Transverse colon (tissue), 4 donors: ENCODE results near the gene ANKRD11. TPM values are rescaled to one million over a fixed set of nuclear protein-coding genes. Genes with fewer than 3 reads are reported as not detected.

Experiments used
- DNase-seq: peaks from one replicate; pipeline ENCODE4 v3.0.0-alpha.2; 2019
- H3K27ac ChIP-seq, 4 donors: fragments of 200-600 bp; sonication (generic); 2 replicates each; pipeline ENCODE4 v1.5.1; 2016 to 2018; ENCODE audit warnings: inconsistent platforms in 4 of 4
- H3K27me3 ChIP-seq: fragments of 200-600 bp; sonication (generic); 2 replicates; pipeline ENCODE4 v1.5.1; 2017; ENCODE audit warnings: inconsistent platforms
- H3K36me3 ChIP-seq, 4 donors: fragments of 200-600 bp; sonication (generic); 2 replicates each; pipeline ENCODE4 v1.5.1; 2017 to 2019; ENCODE audit warnings: inconsistent platforms in 4 of 4
- H3K4me1 ChIP-seq, 4 donors: fragments of 200-600 bp; sonication (generic); 2 replicates each; pipeline ENCODE4 v1.5.1; 2017 to 2020; ENCODE audit warnings: inconsistent platforms in 4 of 4
- H3K4me3 ChIP-seq, 4 donors: fragments of 200-600 bp; sonication (generic); 1 replicate in 1 of 4; 2 replicates in 3 of 4; pipeline versions ENCODE4 v1.5.1 to v1.6.1; 2017 to 2019; ENCODE audit warnings: inconsistent platforms in 4 of 4
- H3K9me3 ChIP-seq, 2 donors: fragments of 200-600 bp; sonication (generic); 2 replicates each; pipeline ENCODE4 v1.5.1; 2017 to 2019; ENCODE audit warnings: inconsistent platforms in 2 of 2
- CTCF ChIP-seq, 5 experiments: fragments of 200-600 bp in 3 of 5; fragments of 450-650 bp in 2 of 5; sonication (generic) in 3 of 5; IDR thresholded peaks; 1 replicate in 2 of 5; 2 replicates in 3 of 5; pipeline ENCODE4 v1.5.1; 2016 to 2017; ENCODE audit warnings: antibody characterized with exemption in 5 of 5, inconsistent platforms in 3 of 5, mild to moderate bottlenecking in 2 of 5, moderate library complexity in 1 of 5
- EP300 ChIP-seq: sonication (generic); formaldehyde crosslinking; IDR thresholded peaks from one replicate; pipeline ENCODE4 v1.6.1; 2017; ENCODE audit warnings: antibody characterized with exemption, low read depth
- POLR2A ChIP-seq: fragments of 450-650 bp; IDR thresholded peaks from one replicate; pipeline ENCODE4 v1.6.1; 2016; ENCODE audit warnings: antibody characterized with exemption, mild to moderate bottlenecking, moderate library complexity
- POLR2AphosphoS5 ChIP-seq, 3 donors: sonication (generic); formaldehyde crosslinking; IDR thresholded peaks; one replicate each; pipeline ENCODE4 v1.6.1; 2016; ENCODE audit warnings: antibody characterized with exemption in 3 of 3
- WGBS, 2 donors: methylation state at CpG; one replicate each; pipeline ENCODE4 v1.1.5; 2018; ENCODE audit warnings: low coverage in 1 of 2; 5-methylcytosine and 5-hydroxymethylcytosine counted together
- in situ Hi-C, 4 donors: fragments of 200-750 bp; cut with MboI; loops; one replicate each; pipeline versions ENCODE4 v1.15.0 to v1.15.1; 2017; ENCODE audit warnings: low sequenced_read_pairs in 3 of 4, low pct_ligation_motif_present in 1 of 4, low pct_unique_long_range_greater_than_20kb in 1 of 4
- intact Hi-C: fragments of 100-400 bp; cut with DNase I; formaldehyde crosslinking; loops from one replicate; pipeline ENCODE4 v1.15.1; 2023; ENCODE audit warnings: low total_unique reads
- total RNA-seq, 4 donors: library from RNA; depleted of rRNA; stranded (reverse); fragments of >200 nt; gene quantifications; one replicate each; pipeline ENCODE4 v1.1.0, GENCODE V29; 2016

ANKRD11 gene
- total RNA-seq, 4 donors from 2014 or later: 109 to 281 (median 142) TPM

DNA sequence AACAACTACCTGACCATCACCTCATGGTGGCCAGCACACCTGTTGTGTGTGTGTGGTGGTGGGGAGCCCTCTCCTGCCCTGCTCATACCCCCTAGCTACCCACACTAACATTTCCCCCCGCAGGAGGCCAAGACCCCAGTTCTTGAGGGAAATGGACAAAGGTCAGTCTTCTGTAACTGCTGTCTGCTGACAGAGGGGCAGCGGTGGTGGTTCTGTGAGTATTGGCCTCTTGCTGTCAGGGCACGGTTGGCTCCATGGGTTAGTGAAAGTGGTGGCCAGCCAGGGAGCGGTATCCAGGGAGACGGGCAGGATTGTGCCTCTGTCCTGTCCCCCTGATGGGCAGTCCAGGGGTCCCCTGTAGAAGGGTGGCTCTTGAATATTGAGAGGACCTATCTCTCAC, 246.7 kb downstream of the ANKRD11 start:
- peaks cover 4 to 29% (median 12%) of the 10 kb centered on the region in 4 donors for H3K4me1 ChIP-seq
- in situ Hi-C loops: no loop called here
- H3K27me3 ChIP-seq: no peaks in the 10 kb centered on the region
- H3K9me3 ChIP-seq: no peaks in the 10 kb centered on the region
- TF ChIP-seq POLR2AphosphoS5 (IDR thresholded peaks at IDR 0.05) (no peak), EP300 (no peak), POLR2A (no peak), CTCF (IDR thresholded peaks at IDR 0.05) (no peak)
- 87% methylated on average over 5 of the region's 5 CpGs; no CpG with 5 or more reads in 1 of the 2 donors for WGBS, 2 donors
- DNase-seq: no peak
- H3K4me3 ChIP-seq: no peak overlapping the region
- H3K27ac ChIP-seq: no peak overlapping the region
- no peaks in the 10 kb centered on the region for H3K36me3 ChIP-seq
- intact Hi-C loops: no loop called here

DNA sequence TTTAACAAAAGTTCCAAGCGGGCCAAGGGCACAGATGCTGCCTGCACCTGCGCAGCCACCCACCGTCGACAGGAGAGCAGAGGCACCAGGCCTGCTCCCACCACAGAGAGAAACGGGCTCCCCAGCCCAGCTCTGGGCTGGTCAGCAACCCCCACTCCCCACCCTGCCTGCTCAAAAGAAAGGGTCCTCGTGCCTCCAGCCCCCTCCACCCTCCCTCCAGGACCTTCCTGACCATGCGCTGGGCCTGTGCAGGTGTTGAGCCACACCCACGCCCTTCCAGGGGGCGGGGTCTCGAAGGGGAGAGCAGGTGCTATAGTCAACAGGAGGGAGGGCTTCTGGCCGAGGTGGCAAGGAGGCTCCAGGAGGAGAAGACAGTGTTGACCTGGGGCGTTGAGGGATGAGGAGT, 247.6 kb downstream of the ANKRD11 start:
- WGBS, 2 donors: 42% methylated on average over 12 of the region's 12 CpGs; no CpG with 5 or more reads in 1 of the 2 donors

DNA sequence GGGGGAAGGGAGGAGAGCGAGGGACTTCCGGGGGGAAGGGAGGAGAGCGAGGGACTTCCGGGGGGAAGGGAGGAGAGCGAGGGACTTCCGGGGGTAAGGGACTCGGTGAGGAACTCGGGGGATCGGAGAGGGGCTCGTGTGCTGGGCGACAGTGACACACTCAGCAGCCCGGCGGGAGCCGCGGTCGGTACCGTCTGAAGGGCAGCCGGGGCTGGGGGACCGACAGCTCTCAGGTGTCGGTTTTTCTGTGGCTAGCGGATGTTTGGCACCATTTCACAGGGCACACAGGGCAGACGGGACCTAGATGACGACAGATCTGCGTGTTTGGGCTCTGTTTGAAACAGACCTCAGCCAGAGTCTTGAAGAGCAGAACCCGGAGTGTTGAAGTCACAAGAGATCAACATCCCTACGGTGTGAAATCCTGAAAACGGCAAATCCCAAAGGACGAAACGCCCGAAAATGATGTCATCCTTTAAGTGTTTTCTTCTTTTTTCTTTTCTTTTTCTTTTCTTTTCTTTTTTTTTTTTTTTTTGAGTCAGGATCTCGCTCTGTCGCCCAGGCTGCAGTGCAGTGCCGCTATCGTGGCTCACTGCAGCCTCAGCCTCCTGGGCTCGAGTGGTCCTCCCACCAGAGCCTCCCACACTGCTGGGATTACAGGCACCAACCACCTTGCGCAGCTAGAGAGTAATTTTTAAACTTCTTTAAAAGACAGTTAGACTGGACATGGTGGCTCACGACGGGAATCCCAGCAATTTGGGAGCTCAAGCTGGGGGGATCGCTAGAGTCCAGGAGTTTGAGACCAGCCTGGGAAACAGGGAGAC, 249.0 kb downstream of the ANKRD11 start:
- in situ Hi-C loops (no loop called here), intact Hi-C loops (no loop called here)
- no peak for TF ChIP-seq EP300
- TF ChIP-seq POLR2A: peak; percentile 88
- TF ChIP-seq POLR2AphosphoS5 (IDR thresholded peaks at IDR 0.05): peak; percentile 43 to 85 (median 69)
- peaks cover 0 to 15% (median 3%) of the 10 kb centered on the region in 4 donors for H3K4me1 ChIP-seq
- peak; percentile 74 for DNase-seq
- H3K36me3 ChIP-seq: no peaks in the 10 kb centered on the region
- no peaks in the 10 kb centered on the region for H3K27me3 ChIP-seq
- H3K4me3 ChIP-seq: peak overlapping the region; percentile 54 to 72 (median 68)
- 4 to 5% methylated on average over 8 to 38 of the region's 39 CpGs for WGBS, 2 donors
- H3K9me3 ChIP-seq: no peaks in the 10 kb centered on the region
- peak overlapping the region; percentile 90 to 98 (median 93) for H3K27ac ChIP-seq

More for the DNA sequence above, 247.6 kb downstream of the ANKRD11 start:
- intact Hi-C loops (no loop called here), in situ Hi-C loops (no loop called here)
- no peaks in the 10 kb centered on the region for H3K27me3 ChIP-seq
- no peak for DNase-seq
- H3K9me3 ChIP-seq: no peaks in the 10 kb centered on the region
- no peak overlapping the region for H3K4me3 ChIP-seq
- peaks cover 4 to 25% (median 12%) of the 10 kb centered on the region in 4 donors for H3K4me1 ChIP-seq
- H3K27ac ChIP-seq: no peak overlapping the region
- TF ChIP-seq POLR2A (no peak), POLR2AphosphoS5 (IDR thresholded peaks at IDR 0.05) (no peak)
- H3K36me3 ChIP-seq: no peaks in the 10 kb centered on the region

GRCh38 chr16:89237733-89238132, 252.6 kb downstream of the ANKRD11 start:
- WGBS, 2 donors: 83 to 89% methylated on average over 2 to 3 of the region's 3 CpGs
- in situ Hi-C loops: no loop called here
- TF ChIP-seq EP300: no peak
- no peak for TF ChIP-seq POLR2AphosphoS5 (IDR thresholded peaks at IDR 0.05)
- no peak for TF ChIP-seq POLR2A
- no peak for TF ChIP-seq CTCF (IDR thresholded peaks at IDR 0.05)

GRCh38 chr16:89233678-89234490, 256.5 kb downstream of the ANKRD11 start:
- no peak for DNase-seq
- WGBS, 2 donors: 90 to 95% methylated on average over 4 to 16 of the region's 16 CpGs
- Histone ChIP-seq H3K27me3 (no peaks in the 10 kb centered on the region), H3K27ac (no peak overlapping the region), H3K4me1 (no peaks in the 10 kb centered on the region), H3K36me3 (no peaks in the 10 kb centered on the region), H3K9me3 (no peaks in the 10 kb centered on the region), H3K4me3 (no peak overlapping the region)
- intact Hi-C loops (no loop called here), in situ Hi-C loops (no loop called here)
- TF ChIP-seq POLR2A (no peak), POLR2AphosphoS5 (IDR thresholded peaks at IDR 0.05) (no peak), CTCF (IDR thresholded peaks at IDR 0.05) (no peak)

More at GRCh38 chr16:89237733-89238132, 252.6 kb downstream of the ANKRD11 start:
- no peak for DNase-seq
- Histone ChIP-seq H3K9me3 (no peaks in the 10 kb centered on the region), H3K4me3 (no peak overlapping the region), H3K4me1 (peaks cover 0 to 14% (median 3%) of the 10 kb centered on the region in 4 donors), H3K27me3 (no peaks in the 10 kb centered on the region), H3K27ac (no peak overlapping the region), H3K36me3 (no peaks in the 10 kb centered on the region)
- intact Hi-C loops: loop anchor here (5.0 kb wide), 1 partner anchor 260 kb away; no protein-coding TSS in a partner anchor
